GM18909 (cell line): ENCODE results near the gene SOX5.

ENCODE experiments used
- ATAC-seq: cut with Tn5 transposase; IDR thresholded peaks from one replicate; pipeline ENCODE4 v1.9.1; 2021; ENCODE audit warnings: mild to moderate bottlenecking; ENCODE audit not compliant: unreplicated experiment, poor library complexity

The SOX5 gene

DNA sequence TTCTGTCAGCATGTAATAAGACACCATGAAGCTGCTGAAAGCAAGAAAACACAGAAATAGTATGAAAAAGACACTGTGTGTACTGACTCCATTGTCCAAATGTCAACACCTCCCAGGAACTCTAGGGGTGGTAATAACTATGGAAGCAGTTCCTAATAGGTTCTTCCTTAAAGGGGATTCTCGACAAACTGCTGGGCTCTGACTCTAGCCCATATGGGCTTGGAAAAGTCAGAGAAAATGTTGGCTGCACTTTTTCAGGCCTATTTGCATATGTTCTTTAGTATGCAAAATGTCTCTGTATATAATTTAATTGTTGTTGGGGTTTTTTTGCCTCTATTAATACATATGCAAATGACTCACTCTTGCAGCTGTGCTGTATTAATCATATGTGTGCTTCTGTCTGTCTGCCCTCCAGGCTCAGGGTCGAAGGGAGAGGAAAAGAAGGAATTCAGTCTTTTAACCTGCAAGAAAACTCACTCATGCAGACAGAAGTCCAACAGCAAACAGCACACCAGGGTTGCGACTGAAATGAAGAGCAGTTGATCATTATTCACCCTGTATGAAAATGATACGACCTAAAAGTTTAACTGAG is 317.6 kb downstream of the SOX5 start:
- ATAC-seq = no peak

DNA sequence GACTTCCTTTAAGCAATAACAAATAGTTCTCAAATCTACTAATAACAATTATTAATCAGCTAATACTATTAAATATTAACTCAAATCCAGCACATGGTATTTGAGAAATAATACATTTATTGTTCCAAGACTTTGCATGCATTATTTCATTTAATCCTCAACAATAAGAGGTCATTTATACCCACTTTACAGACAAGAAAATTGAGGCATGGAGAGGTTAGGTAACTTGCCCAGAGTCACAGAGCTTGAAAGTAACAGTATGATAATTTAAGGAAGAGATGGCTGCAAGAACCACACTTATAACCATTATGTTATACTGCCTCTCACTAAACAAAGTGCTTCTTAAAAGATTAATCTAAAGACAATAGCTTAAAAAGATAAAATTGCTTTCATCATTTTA is 318.9 kb downstream of the SOX5 start:
- no peak for ATAC-seq

DNA sequence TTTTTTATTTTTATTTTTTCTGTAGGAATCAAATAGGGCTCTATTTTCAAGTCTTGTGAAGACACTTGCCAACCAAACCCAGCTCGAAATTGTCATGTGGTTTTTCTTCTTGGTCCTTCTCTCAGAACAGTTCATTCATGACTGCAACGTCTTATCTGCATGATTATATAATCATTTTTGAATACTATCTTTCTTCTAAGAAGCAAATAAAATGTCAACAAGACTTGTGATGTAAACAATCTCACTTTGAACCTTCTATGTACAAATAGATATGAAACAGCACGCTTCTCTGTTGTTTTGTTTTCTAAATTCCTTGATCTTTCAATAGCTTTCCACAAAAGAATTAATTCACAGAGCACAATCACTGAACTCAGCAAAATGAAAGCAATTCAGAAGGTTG is 320.7 kb downstream of the SOX5 start:
- no peak for ATAC-seq

- no peak for ATAC-seq
These were observed 322.7 kb downstream of the SOX5 start for GRCh38 chr12:23626791-23627190.

GRCh38 chr12:23621900-23622299 is 327.6 kb downstream of the SOX5 start:
- no peak for ATAC-seq

DNA sequence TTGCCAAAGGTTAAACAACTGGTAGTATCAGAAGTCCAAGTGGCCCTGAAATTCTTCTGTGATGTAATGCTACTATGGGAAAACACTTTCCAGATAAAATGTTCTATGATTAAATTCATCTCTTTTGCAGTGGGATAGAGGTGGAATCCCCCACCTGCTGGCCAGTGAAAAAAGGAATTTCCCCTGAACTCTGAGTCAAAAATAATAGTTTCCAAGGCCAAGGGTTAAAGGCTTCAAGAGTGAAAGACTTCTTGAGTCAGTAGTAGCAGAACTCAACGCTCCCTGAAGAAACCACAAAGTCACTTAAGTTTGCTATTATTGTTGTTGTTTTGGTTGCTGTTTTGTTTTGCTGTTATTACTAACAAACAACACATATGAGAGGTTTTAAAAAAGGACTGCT is 330.8 kb downstream of the SOX5 start:
- peak; percentile 59 for ATAC-seq

- no peak for ATAC-seq
These were observed 331.7 kb downstream of the SOX5 start for GRCh38 chr12:23617749-23618148.

- ATAC-seq = no peak
These were observed 335.2 kb downstream of the SOX5 start for GRCh38 chr12:23614280-23614679.

DNA sequence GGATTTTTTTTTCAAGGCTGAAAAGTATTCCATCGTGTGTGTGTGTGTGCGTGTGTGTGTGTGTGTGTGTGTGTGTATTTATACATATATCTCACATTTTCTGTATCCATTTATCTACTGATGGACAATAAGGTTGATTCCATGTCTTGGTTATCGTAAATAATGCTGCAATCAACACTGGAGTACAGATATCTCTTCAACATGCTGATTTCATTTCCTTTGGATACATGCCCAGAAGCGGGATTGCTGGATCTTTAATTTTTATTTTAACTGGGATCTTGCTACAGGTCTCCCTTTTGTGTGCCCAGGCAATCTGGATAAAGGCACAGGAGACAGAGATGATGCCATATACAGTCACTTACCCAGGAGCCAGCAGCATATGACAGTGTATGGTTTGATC is 338.1 kb downstream of the SOX5 start:
- no peak for ATAC-seq

DNA sequence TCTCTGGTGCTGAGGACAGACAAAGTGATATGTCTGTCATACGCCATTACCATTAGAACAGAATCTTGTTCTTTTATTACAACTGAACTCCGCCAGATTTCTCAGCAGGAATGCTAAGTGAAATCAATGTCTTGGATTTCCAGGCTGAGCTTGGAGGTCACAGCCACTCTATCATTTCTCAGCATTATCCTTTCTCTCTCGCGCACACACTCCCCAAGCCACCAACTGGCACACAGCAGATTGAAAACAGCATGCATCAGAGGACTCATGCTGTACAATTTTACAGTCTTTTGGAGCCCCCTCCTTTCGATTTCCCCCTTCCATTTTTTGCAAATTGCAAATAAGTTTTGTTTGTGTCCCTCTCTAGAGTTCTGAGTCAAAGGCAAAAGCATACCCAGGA is 348.6 kb downstream of the SOX5 start:
- no peak for ATAC-seq

DNA sequence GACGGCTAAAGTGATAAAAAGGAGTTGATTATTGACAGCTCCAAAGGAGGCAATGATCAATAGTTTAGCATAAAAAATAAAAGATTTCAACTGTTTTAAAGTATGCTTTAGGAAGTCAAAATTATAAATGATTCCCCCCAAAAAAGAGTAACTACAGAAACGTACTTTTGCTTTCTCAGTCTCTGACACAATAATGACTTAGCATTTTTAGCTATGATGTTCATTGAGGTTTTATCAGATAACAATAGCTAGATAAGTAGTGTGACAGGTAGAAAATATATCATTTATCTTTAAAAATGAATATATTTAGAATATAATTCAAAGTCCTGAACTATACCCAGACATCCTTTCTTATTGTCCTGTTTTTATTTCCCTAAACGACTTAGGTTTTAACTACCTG is 352.9 kb downstream of the SOX5 start:
- no peak for ATAC-seq

DNA sequence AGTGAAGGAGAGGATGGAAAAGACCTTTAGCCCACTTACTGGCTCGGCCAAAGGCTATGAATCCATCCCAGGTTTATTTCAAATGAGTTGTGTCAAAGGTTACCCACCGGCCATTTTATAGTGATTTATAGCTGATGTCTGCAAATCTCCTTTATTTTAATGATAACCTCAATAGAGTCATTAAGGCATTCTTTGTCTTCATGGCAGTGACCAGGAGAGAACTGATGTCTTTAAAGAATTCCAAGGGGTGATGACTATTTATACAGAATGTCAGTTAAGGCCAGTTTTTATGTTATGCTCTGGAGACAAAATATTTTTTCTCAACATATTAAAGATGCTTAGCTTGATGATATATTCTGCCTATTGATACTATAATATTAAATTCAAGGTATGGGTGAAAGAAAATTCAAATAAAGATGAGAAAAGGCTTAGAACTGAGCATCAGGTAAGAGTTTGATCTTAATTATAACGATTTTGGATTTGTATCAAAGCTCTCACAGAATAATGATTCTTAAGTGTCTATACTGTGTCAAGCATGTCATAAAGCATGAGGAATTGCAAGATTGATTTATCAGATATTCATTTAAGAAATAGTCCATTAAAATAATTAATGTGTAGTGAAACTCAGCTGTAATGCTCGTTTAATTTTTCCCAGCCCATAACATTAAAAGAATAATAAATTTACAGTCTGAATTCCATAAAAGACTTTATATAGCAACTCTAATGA is 361.5 kb downstream of the SOX5 start:
- ATAC-seq = no peak

DNA sequence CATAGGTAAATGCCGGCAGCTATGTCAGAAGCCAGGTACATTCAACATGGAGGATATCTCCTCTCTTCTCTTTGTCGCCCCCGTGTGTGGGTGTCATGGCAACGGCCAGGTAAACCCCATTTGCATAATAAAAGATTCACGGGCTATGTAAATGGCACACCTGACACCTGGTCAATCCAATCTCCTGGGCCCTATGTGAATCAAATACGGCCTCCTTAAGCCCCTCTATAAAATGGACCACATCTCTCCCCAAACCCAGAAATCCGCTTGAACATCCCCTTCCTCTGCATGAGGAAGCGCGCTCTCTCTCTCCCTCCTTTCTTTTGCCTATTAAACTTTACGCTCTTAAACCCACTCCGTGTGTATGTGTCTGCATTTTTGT is 363.7 kb downstream of the SOX5 start:
- no peak for ATAC-seq

DNA sequence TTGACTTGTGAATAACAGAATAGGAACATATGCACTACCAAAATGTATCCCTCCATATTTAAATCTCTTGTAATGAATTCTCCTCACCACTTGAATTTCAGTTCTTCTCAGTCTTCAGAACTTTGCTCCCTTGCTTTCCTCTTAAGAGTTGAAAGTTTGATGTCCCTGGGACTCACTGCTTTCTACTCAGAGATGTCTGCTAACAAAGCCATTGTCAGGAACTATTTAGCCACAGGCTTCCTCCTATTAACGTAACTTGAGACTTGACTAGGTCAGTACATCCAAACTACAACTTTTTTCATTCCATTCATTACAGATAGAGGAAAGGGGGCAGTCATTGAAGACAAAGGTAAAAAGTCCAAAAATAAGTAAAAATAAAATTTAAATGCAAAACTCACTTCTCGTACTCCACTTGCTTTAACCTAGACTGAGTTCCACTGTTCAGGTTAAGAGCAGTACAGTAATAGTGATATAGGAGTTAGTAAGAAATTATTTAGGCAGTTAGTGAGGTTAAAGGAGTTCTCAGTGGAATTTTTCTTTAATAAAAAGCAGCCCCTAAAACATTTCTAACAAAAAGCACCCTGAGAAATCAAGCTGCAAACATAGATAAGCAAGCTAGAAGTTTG is 364.2 kb downstream of the SOX5 start:
- no peak for ATAC-seq

- ATAC-seq = no peak
These were observed 367.6 kb downstream of the SOX5 start for GRCh38 chr12:23581913-23582312.

DNA sequence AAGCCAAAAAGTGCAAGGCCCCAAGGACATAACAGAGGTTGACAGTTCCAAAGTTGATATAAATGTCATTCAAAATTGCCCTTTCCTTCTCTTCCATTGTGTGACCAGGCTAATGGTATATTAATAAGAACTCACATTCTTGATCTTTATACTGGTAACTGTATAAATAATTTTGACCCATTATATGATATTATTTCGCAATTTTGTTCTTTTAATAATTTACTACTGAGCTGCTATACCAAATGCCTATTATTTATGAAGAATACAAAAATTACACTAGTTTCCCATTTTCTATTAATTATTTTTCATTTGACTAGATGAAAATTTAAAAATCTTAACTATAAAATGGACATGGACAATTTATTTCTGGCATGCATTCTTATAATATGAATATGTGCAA is 370.2 kb downstream of the SOX5 start:
- ATAC-seq = no peak

GRCh38 chr12:23576372-23576771 is 373.1 kb downstream of the SOX5 start:
- peak; percentile 82 for ATAC-seq

DNA sequence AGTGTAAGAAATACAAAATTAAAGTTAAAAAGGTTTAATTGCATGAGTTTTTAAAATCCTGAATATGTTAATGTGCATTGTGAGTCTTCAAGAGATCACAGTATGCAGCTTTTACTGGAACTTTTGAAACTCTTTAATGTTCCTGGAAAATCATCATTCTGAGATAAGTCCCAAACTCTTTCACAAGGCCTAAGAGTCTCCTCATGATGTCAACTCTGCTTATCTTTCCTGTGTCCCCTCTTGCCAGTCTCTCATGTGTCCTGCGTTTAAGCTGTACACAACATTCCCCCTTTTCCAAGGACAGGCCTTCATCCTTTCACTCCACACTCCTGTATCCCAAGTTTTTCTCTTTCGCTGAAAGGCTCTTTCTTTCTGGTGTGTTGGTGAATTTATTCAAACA is 380.1 kb downstream of the SOX5 start:
- ATAC-seq = no peak

GRCh38 chr12:23566133-23566532 is 383.3 kb downstream of the SOX5 start:
- ATAC-seq = no peak

DNA sequence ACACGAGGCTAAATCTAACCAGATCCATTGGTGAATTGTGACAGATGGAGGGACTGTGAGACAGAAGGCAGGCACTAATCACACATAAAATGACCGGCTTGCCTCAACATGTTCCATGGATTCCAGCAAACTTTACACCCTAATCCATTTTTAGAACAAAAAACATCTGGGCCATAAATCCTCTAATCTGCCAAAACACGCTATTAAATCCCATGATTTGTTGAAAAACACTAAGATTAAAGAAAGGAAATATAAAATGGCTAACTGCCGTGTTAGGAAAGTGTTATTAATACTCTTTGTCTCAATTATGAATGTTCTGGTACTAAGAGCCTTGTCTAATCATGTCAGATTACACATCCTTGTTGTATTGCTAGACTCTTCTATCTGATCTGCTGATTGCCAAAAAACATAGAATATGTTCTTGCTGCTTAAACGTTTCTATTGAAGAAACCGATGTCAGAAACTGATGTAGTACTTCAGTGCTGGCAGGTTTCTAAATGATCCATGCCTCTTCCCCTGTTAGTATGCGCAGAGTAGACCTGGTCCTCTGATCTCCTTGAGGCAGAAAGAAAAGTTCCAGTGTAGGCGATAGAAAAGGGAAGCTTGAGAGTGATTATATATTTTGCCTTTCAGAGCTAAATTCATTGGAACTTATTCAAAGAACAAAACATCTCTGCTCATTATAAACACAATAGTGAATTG is 384.9 kb downstream of the SOX5 start:
- no peak for ATAC-seq
